ACHN (cell line): ENCODE measurements around the gene KLHDC7A.

ENCODE experiments used
- DNase-seq: peaks from one replicate; pipeline ENCODE4 v3.0.0-alpha.2; 2015
- in situ Hi-C: cut with HindIII; loops from 2 replicates; pipeline ENCODE4 v1.10.0; 2017; ENCODE audit warnings: low sequenced_read_pairs, low pct_ligation_motif_present, low pct_unique_long_range_greater_than_20kb

The KLHDC7A gene

DNA sequence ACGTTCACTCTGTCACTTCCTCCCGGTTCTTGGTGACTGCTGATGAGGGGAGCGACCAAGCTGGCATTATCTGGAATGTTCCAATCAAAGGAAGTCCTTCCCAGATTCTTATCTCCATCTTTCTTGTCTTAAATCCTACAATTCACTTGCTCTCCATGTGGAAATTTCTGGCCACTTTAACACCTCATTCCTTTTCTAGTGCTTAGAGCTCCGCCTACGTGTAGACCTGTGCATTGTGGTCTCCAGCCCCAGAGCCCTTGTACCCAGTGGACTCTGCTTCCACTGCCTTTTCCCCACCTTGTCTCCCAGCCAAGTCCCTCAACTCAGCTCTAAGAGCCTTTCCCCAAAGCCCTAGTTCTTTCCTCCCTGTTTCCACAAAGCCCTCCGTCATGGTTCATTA is 12.2 kb upstream of the KLHDC7A start:
- in situ Hi-C loops, result no loop called here

DNA sequence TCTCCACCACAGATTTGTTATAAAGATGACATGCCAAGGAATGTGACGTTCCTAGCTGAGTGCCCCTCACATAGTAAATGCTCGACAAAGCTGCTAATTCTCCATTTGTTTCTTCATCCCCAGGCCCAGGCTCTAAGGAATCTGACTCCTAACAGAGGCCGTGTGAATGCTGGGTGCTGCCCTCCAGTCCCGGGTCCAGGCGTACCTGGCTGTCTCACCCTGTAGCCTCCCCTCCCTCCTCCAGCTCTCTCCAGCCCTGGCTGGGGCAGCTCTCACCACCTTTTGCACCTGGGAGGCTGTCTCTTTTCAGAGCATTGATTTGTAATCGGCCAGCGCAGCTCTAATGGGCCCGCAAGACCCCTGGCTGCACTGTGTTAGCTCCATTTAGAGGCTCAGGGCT is 11.2 kb upstream of the KLHDC7A start:
- no peak for DNase-seq
- in situ Hi-C loops, result no loop called here

More for the DNA sequence above, 12.2 kb upstream of the KLHDC7A start:
- DNase-seq, result no peak

DNA sequence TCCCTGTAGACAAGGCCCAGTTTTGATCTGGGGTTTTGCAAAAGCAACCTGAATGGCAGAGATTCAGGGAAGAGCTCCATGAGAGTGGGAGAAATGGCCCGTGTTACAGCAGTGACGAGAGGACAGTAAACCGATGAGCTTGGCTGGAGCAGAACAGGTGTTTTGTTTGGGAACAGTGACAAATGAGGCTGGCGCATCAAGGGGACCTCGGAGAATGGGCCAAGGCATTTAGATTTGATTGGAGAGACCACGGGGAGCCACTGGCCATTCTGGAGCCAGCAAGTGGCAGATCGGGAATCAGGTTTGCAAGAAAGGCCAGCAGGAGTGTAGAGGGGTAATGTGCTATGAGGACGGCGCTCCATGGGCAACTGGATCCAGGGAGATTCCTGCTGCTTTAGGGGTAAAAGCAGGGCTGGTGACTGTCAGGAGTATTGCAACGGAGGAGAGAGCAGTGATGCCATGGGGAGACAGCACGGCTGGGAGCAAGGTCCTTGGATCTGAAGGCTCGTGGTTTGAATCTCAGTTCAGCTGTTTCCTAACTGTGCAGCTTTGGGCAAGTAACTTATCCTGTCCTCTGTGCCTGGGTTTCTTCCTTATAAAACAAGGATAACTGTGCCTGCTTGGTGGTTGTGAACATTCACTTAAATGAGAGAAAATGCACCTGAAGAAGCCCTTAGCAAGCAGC is 9.9 kb upstream of the KLHDC7A start:
- in situ Hi-C loops, result no loop called here
- no peak for DNase-seq

DNA sequence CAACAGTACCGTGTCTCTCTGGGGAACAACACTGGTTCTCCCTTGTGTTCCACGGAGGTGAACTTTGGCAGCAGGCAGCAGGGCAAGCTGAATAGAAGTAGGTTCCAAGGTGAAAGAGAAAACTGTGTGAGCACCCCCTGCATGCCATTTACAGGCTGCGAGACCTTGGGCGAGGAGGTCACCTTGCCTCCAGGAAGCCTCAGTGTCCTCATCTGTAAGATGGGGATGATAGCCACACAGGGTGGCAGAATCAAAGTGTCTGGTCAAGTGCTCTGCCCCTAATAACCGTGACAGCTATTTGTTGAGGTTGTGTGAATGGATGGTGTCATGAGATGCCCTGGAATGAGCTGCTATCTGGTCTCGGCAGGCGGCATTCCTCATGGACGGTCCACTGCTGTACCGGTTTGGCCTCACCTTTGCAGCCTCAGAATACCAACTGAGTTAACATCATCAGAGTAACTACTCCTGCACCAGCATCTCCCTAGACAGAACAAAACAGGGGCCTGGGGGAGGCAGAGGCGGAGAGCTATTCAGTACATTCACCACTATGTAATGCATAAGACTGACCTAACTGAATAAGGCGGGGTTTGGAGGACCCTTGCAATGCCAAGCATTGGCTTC is 7.4 kb upstream of the KLHDC7A start:
- no peak for DNase-seq
- in situ Hi-C loops, result no loop called here

DNA sequence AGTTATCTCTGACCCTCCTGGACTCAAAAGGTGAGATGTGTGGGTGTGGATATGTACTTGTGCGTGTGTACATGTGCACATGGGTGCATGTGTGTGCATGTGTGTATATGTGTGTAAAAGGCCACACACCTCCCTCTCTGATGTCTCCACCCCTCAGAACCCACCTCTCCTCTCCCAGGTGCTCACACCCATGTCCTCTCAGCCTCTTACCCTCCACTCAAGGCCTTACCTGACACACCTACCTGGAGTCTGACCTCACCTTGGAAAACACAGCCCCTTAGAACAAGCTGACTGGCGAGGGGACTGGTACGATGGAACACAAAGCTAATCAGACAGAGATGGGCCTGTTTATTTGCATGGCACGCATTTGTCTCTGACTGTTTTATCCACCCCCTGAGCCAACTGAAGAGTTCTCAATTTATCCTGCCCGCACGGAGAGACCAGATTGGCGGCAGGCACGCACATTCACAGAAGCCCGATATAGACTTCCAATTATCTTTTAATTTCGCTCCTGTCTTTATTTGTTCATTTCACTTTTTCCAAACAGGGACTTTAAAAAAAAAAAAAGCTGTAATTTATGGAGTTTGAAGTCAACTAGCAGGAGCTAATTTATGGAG is 6.1 kb upstream of the KLHDC7A start:
- in situ Hi-C loops, result no loop called here
- no peak for DNase-seq

DNA sequence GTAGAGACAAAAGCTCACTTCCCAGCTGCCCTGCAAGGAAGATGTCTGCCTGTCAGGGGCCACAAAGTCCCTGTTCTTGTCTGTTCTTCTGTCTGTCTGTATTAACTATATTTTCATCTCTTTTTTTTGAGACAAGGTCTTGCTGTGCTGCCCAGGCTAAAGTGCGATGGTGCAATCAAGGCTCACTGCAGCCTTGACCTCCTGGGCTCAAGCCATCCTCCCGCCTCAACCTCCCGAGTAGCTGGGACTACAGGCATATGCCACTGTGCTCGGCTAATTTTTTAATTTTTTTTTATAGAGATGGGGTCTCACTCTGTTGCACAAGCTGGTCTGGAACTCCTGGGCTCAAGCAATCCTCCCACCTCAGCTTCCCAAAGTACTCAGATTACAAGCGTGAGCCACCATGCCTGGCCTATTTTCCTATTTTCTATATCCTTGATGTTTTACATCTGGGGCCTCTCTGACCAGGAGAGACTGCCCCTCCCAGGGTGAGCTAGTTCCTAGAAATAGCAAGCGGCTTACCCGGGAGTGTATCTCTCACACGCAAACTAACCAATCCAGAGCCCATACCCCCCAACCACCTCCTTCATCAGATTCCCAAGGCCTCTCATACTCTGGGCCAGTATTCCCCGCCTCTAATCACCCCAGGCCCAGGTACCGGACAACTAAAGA is 5.4 kb upstream of the KLHDC7A start:
- in situ Hi-C loops, result no loop called here
- DNase-seq, result no peak

DNA sequence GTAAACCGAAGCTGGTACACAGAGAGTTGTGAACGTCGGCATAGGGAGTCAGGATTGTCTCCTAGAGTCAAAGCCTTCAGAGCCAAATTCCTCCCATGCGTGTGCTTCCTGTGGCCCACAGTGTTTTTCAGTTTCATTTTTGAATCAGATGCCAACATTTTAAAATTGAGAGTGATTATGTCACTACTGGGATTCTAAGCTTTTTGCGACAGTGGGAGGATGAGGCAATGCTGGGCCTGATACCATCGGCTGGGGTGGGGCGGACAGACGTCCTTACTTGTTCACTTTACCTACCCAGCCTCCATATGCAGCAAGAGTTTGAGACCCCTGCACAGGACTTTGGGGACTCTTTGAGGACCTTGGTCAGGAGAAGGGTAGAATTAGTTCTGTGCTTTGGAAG is 1.3 kb upstream of the KLHDC7A start:
- in situ Hi-C loops, result no loop called here
- peak; percentile 25 for DNase-seq

DNA sequence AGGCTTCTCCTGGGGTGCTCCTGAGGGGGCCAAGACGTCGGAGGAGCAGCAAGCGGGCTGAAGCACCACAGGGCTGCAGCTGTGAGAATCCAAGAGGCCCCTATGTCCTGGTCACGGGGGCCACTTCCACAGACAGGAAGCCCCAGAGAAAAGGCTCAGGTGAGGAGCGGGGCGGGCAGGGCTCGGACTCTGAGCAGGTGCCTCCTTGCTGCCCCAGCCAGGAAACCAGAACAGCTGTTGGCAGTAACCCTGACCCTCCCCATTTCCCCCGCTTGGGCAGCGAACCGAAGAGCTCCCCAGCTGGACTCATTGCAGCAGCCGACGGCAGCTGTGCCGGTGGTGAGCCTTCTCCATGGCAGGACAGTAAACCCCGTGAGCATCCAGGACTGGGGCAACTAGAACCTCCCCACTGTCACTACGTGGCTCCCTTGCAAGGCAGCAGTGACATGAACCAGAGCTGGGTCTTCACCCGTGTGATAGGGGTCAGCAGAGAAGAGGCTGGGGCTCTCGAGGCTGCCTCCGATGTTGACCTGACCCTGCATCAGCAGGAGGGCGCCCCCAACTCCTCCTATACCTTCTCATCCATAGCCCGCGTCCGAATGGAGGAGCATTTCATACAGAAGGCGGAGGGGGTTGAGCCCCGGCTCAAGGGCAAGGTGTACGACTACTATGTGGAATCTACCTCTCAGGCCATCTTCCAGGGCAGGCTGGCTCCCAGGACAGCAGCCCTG is 625 bp downstream of the KLHDC7A start:
- in situ Hi-C loops, result no loop called here
- DNase-seq, result peak; percentile 69

DNA sequence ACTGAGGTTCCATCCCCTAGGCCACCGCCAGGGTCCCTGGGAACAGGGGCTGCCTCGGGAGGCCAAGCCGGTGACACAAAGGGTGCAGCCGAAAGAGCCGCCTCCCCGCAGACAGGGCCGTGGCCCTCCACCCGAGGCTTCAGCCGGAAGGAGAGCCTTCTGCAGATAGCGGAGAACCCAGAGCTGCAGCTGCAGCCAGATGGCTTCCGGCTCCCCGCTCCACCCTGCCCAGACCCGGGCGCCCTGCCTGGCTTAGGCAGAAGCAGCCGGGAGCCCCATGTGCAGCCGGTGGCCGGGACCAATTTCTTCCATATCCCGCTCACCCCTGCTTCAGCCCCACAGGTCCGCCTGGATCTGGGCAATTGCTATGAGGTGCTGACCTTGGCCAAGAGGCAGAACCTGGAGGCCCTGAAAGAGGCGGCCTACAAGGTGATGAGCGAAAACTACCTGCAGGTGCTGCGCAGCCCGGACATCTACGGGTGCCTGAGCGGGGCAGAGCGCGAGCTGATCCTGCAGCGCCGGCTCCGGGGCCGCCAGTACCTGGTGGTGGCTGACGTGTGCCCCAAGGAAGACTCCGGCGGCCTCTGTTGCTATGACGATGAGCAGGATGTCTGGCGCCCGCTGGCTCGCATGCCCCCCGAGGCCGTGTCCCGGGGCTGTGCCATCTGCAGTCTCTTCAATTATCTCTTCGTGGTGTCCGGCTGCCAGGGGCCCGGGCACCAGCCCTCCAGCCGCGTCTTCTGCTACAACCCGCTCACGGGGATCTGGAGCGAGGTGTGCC is 1.4 kb downstream of the KLHDC7A start:
- no peak for DNase-seq
- in situ Hi-C loops, result no loop called here

DNA sequence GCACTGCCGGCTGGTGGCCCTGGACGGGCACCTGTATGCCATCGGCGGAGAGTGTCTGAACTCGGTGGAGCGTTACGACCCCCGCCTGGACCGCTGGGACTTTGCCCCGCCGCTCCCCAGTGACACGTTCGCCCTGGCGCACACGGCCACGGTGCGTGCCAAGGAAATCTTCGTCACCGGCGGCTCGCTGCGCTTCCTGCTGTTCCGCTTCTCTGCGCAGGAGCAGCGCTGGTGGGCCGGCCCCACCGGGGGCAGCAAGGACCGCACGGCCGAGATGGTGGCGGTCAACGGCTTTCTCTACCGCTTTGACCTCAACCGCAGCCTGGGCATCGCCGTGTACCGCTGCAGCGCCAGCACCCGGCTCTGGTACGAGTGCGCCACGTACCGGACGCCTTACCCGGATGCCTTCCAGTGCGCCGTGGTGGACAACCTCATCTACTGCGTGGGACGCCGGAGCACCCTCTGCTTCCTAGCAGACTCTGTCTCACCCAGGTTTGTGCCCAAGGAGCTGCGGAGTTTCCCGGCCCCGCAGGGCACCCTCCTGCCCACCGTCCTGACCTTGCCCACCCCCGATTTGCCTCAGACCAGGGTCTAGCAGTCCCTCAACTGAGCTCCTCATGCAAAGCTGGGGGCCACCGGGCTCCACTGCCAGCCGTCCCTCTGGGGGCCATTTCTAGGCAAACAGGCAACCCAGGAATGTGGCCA is 2.1 kb downstream of the KLHDC7A start:
- in situ Hi-C loops, result no loop called here
- DNase-seq, result no peak

DNA sequence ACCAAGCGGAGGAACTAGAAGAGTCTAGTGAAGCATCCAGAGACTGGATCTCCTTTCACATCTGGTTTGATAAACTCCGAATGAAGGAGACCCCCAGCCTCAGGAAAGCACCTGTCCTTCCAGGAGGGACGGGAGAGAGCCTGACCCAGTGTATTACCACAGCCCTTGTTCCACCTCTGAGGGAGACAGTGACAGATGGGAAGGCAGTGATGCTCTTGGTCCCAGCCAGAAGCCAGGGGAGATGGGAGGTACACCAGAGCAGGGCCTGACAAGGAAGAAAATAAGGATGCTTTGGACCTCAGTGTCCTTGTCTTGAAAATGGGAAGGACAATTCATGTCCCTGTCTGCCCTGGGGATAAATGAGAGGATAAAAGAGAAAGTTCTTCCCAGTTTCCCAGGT is 3.5 kb downstream of the KLHDC7A start:
- in situ Hi-C loops, result no loop called here
- DNase-seq, result no peak

DNA sequence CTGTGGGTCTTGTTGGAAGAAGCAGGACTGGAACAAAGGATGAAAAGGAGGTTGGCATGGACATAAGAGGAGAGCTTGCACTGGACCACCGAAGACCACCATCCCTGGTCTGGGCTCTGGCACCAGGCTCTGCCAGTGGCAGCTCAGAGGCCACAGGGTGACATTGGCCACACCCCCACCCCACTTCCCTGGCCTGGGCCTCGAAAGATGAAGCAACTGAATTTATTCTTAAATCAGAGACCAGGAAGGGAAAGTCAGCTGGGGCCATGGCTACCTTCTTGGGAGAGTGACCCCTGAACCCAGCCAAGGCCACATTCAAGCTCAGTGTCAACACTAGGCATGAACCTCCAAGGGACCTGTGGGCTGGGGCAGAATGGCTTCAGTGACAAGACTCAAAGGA is 4.0 kb downstream of the KLHDC7A start:
- DNase-seq, result no peak
- in situ Hi-C loops, result no loop called here

DNA sequence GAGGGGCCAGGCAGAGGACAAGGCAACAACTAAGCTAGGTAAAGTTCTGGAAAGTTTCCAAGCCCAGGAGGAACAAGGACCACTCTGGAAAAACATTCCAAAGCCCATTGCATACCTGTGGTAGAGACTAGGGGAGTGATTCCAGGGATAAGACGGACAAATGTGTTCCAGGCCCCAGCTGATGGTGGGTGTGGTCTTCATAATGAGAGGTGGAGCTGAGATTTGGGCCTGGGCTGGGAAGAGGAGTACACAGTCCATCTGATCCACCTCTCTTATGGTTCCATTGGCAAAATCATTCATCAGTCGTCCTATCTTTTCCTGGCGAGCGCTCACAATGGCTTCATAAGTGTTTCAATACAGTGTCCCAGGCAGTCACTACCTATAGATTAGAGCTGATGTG is 4.5 kb downstream of the KLHDC7A start:
- in situ Hi-C loops, result no loop called here
- DNase-seq, result no peak

DNA sequence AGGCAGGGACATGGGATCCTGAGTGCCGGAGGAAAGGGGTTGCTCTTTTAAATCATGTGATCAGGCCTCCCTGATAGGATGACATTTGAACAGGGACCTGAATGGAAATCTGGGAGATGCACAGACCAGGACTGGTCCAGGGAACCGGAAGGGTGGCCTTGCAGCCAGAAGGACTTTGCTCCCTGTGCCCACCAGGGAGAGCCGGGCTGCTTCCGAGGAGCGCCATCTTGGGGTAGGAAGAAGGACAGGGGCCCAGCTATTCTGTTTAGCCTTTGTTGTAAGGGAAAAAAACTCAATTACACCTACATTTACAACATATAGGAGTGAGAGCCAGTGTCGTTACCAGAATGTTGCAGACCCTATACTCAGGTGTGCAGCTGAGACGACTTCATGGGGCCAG is 5.5 kb downstream of the KLHDC7A start:
- peak; percentile 12 for DNase-seq
- in situ Hi-C loops, result no loop called here

DNA sequence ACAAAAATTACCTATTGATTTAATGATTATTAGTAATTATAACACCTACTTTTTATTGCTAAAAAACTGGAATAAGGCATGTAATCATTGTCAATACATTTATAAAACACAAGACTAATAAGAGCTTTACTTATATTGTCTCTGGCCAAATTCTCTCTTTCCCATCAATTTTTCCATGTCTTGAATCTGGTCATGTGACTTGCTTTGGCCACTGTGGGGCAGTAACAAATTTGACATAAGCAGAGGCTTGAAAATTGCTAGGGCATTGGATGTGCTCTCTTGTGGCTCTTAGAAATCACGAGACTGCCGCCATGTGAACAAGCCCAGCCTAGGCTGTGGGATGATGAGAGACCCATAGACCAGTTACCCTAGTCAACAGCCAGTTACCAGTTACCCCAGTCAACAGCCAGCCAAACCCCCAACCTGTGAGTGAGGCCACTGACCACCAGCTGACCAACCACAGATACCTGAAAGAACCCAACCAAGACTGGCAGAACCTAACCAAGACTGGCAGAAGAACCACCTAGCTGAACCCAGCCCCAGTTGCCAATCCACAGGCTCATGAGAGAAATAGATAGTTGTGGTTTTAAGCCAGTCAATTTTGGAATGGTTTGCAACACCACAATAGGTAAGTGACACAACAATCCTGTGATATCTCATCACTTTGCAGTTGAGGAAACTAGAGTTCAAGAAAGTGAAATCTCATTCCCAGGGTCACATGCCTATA is 8.8 kb downstream of the KLHDC7A start:
- in situ Hi-C loops, result no loop called here
- no peak for DNase-seq

DNA sequence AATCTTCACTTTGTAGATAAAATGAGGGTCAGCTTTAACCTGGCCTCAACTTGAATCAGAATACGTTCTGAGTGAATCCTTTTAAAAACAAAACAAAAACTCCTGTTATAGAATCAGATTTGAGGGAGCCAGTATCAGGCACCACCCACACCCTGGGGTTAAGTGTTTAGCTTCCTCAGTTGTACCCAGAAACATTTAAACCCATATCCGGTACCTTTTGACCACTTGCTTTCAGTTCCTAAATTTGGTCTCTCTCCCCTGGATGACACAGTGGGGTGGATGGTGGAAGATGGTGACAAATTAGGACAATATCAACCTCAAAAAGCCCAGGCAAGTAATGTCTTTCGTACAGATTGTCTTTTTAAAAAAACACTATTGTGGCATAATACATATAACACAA is 10.4 kb downstream of the KLHDC7A start:
- no peak for DNase-seq
- in situ Hi-C loops, result no loop called here

DNA sequence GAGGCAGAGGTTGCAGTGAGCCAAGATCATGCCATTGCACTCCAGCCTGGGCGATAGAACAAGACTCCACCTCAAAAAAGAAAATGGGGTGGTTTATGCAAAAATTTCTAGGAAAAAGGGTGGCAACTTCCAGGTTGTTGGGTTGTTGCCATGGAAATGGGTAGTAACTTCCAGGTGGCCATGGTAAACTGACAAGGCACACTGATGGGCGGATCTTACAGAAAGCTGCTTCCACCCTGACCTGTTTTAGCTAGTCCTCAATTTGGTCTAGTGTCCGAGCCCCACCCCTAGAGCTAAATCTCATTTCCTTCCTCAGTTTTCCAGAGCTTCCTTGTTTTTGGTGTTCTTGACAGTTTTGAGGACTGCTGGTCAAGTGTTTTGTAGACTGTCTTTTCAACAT is 13.6 kb downstream of the KLHDC7A start:
- in situ Hi-C loops, result no loop called here
- no peak for DNase-seq
